HG02885 (cell line): ENCODE results near the gene MBD5.

Source experiments
- ATAC-seq: cut with Tn5 transposase; IDR thresholded peaks from one replicate; pipeline ENCODE4 v1.9.1; 2021; ENCODE audit warnings: mild to moderate bottlenecking; ENCODE audit not compliant: unreplicated experiment, poor library complexity

The MBD5 gene

DNA sequence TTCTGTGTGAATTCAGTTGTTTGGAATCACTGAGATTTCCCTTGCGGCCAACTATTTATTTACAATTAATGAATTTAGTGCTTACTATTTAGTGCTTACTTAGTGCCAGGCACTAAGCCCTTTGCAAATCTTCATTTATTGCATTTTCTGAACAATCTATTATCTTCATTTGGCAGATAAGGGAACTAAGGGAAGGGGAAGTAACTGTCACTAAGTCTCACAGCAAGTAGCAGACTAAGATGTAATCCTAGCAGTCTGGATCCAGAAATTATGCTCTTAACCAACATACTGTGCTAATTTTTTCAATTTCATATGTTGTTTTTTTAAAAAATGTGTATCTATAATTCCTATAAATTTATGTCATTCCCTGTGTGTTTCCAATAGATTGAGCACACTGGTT, 409.2 kb downstream of the MBD5 start:
- no peak for ATAC-seq

GRCh38 chr2:148447877-148448276, 427.0 kb downstream of the MBD5 start:
- ATAC-seq: no peak

DNA sequence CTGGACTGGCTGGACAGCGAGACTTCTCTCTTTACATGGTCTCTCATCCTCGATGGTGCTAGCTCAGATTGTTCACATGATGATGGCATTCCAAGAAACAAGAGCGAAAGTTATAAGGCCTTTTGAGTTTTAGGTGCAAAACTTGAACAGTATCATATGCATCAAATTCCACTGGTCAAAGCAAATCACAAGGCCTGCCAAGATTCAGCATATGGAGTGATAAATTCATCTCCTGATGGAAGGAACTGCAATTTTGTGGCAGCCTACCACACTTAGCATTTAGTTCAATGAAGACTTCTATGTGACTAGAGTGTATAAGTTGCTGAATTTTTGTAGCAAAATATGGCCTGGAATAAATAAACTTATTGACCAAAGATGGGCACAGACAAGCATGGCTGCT, 429.6 kb downstream of the MBD5 start:
- no peak for ATAC-seq

GRCh38 chr2:148451046-148451445, 430.2 kb downstream of the MBD5 start:
- no peak for ATAC-seq

DNA sequence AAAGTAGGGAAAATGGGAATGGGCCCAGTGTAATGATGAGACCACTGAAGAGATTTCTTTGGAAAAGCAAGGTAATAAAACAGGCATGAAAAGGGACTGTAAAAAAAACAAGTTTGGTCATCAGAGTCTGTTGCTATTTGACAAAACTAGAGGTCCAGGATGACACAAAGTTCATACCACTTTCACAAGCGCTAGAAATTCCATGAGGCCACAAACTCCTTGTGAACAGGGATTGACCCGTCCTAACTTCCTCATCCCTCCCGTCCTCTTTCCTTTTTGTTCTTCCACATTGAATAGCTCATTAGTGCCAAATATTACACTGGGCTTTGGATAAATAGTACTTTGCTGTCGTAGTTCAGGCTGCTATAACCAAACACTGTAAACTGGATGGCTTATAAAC, 434.9 kb downstream of the MBD5 start:
- ATAC-seq: no peak

- no peak for ATAC-seq
These were observed 437.3 kb downstream of the MBD5 start for GRCh38 chr2:148458171-148458570.

- ATAC-seq: peak; percentile 71
These were observed 438.5 kb downstream of the MBD5 start for GRCh38 chr2:148459377-148459778.

GRCh38 chr2:148461876-148462275, 441.0 kb downstream of the MBD5 start:
- no peak for ATAC-seq

DNA sequence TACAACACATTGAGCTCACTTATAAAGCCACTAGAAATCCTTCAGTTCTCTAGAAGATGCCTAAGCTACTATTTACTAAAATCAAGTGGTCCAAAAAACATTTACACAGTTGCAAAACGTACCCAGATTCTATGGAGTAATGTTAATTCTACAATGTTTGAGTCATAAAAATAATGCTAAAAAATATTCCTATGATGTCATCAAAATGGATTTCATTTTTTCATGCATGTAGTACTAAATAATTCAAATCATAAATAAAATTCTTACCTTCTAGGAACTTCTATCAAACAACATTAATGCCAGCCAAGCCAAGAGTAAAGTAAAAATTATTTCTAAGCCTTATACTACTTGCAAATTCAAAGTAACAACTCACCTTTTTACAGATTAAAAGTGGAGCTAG, 454.7 kb downstream of the MBD5 start:
- no peak for ATAC-seq

GRCh38 chr2:148479398-148479797, 458.5 kb downstream of the MBD5 start:
- ATAC-seq: no peak

DNA sequence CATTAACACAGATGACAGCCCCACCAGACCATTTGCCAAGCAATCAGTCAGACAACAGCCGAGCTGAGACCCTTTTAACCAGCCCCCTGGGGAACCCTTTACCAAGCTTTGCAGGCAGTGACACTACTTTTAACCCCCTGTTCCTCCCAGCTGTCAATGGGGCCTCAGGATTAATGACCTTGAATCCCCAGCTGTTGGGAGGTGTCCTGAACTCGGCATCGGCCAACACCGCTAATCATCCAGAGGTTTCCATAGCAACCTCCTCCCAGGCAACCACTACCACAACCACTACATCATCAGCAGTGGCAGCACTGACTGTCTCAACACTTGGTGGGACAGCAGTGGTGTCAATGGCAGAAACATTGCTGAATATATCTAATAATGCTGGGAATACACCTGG, 462.8 kb downstream of the MBD5 start:
- no peak for ATAC-seq

DNA sequence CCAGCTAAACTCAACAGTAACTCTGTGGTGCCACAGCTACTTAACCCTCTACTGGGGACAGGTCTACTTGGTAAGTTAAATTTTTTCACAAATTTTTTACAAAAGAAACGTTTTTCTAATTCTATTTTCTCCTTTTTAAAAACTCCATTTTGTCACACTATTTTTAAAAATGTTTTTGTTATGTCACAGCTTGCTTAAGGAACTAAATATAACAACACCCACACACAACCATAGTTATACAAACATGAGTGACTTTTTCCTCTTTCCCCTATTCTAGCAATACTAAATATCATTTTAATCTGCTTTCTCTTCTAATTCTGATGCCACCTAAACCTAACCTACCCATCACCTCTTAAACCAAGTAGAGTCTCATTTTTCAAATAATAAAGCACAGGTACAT, 463.2 kb downstream of the MBD5 start:
- no peak for ATAC-seq

DNA sequence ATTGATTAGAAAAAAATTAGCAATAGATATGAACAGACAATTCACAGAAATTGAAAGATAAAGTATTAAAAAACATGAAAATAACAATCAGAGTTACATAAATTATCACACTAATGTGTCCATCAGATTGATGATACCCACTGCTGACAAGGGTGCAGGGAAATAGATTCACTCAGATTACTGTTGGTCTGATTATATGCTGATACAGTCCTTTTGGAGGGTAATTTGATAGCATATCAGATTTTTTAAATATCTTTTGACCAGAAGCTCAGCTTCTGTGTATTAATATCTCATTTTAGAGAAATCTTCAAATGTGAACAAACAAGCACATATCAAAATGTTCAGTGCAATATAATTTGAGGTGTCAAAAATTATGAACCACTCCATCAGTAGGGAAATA, 465.8 kb downstream of the MBD5 start:
- no peak for ATAC-seq

DNA sequence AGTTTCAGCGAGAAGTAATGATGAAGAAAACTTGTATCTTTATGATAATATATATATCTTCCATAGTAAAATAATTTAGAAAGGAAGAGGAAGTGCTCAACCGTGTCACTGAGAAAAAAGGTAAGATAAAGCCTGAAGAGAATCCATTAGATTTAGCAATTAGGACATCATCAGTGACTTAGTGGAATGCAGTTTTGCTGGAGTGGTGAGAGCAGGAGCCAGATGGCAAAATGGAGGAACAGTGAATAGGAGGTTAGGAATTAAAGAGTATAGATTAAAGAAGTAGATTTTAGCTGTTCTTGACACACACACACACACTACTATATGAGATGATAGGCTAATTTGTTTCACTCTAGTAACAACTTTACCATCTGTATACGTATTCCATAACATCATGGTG, 466.5 kb downstream of the MBD5 start:
- ATAC-seq: no peak

DNA sequence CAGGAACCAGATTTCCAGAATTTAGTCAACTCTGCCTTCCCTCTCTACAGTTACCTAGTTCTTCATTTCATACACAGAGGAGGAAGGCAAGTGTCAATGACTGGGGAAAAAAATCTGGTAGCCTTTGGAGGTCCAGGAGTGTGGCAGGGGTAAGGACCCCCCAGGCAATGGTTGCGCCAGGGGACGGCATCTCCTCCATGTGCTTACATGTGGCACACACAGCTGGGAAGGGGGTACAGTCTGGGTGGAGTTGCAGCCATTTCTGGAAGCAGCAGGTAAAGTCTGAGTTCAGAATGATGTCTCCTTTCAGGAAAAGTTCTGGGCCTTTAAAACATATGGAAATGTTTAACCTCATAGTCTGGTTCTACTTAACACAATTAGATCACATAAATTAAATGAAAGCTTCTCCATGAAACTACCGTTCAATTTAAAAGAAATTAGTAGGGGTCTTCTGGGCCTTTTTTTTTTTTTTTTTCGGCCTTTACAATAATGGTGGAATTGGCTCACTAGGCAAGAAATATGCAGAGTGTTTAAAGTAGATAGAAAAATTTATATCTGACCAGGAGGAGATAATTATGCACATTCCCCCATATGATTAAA, 470.0 kb downstream of the MBD5 start:
- no peak for ATAC-seq

- peak; percentile 71 for ATAC-seq
These were observed 473.1 kb downstream of the MBD5 start for GRCh38 chr2:148493822-148494563.

- no peak for ATAC-seq
These were observed 474.7 kb downstream of the MBD5 start for GRCh38 chr2:148495586-148495985.

DNA sequence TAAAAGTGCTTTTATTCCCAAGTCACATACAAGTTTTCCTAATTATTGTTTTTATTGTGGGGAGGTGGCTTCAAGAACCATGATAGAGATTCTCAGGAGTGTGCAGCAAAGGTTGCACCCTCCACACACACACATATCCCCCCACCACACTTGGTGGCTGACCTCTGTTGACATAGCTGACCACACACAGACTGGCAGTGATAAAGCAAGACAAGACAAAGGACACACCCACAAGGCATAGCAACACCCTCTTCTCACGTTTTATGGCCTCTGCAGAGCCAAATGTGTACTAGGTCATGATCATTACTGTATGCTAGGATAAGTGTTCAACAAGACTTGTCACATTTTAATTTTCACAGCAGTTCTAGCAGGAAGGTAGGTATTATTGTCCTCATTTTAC, 480.7 kb downstream of the MBD5 start:
- no peak for ATAC-seq

GRCh38 chr2:148503516-148503915, 482.6 kb downstream of the MBD5 start:
- ATAC-seq: no peak

- no peak for ATAC-seq
These were observed 487.1 kb downstream of the MBD5 start for GRCh38 chr2:148507970-148508369.

- ATAC-seq: no peak
These were observed 488.0 kb downstream of the MBD5 start for GRCh38 chr2:148508878-148509287.

GRCh38 chr2:148509288-148509902, 488.5 kb downstream of the MBD5 start:
- peak; percentile 100 for ATAC-seq
